HepG2 (cell line): ENCODE data around the gene SPACA4. TPM values are rescaled to one million over a fixed set of nuclear protein-coding genes. Genes with fewer than 3 reads are reported as not detected.

ENCODE experiments used
- AFF4 ChIP-seq: sonication (generic); formaldehyde crosslinking; IDR thresholded peaks from 2 replicates; pipeline ENCODE4 v1.4.0; 2020; ENCODE audit warnings: missing genetic modification reagents
- CHCHD3 ChIP-seq: sonication (generic); formaldehyde crosslinking; IDR thresholded peaks from 2 replicates; pipeline ENCODE4 v1.8.0; 2022; ENCODE audit warnings: mild to moderate bottlenecking, missing genetic modification reagents, moderate library complexity
- FOXP4 ChIP-seq: sonication (generic); formaldehyde crosslinking; IDR thresholded peaks from 2 replicates; pipeline ENCODE4 v1.4.0; 2020; ENCODE audit warnings: missing genetic modification reagents
- GLMP ChIP-seq: sonication (generic); formaldehyde crosslinking; IDR thresholded peaks from 2 replicates; pipeline ENCODE4 v1.9.0; 2021; ENCODE audit warnings: missing genetic modification reagents, mild to moderate bottlenecking, borderline replicate concordance
- HMG20A ChIP-seq: IDR thresholded peaks from 2 replicates; pipeline ENCODE4 v1.6.1; 2016; ENCODE audit warnings: borderline replicate concordance
- IKZF4 ChIP-seq: sonication (generic); formaldehyde crosslinking; IDR thresholded peaks from 2 replicates; pipeline ENCODE4 v1.5.1; 2020; ENCODE audit warnings: borderline replicate concordance, mild to moderate bottlenecking, low read depth, missing genetic modification reagents; ENCODE audit errors: not compliant biosample characterization
- NCOA1 ChIP-seq: sonication (generic); formaldehyde crosslinking; IDR thresholded peaks from 2 replicates; pipeline ENCODE4 v1.9.0; 2021; ENCODE audit warnings: missing genetic modification reagents
- PRDM15 ChIP-seq: sonication (generic); formaldehyde crosslinking; IDR thresholded peaks from 2 replicates; pipeline ENCODE4 v1.4.0; 2020; ENCODE audit warnings: missing genetic modification reagents
- ZFP90 ChIP-seq: sonication (generic); formaldehyde crosslinking; IDR thresholded peaks from 2 replicates; pipeline ENCODE4 v1.8.0; 2022; ENCODE audit warnings: missing genetic modification reagents, mild to moderate bottlenecking, inconsistent platforms, borderline replicate concordance
- ZMAT3 ChIP-seq: sonication (generic); formaldehyde crosslinking; conservative IDR thresholded peaks from 2 replicates; pipeline ENCODE4 v1.7.0; 2021; ENCODE audit warnings: missing genetic modification reagents
- ZNF256 ChIP-seq: sonication (generic); formaldehyde crosslinking; conservative IDR thresholded peaks from 2 replicates; pipeline ENCODE4 v1.4.0; 2020; ENCODE audit warnings: missing genetic modification reagents
- ZNF280B ChIP-seq: sonication (generic); formaldehyde crosslinking; IDR thresholded peaks from 2 replicates; pipeline ENCODE4 v1.5.0; 2020; ENCODE audit warnings: missing genetic modification reagents, mild to moderate bottlenecking, borderline replicate concordance
- ZNF598 ChIP-seq: sonication (generic); formaldehyde crosslinking; IDR thresholded peaks from 2 replicates; pipeline ENCODE4 v1.5.1; 2020; ENCODE audit warnings: mild to moderate bottlenecking, missing genetic modification reagents, borderline replicate concordance
- ZNF639 ChIP-seq: conservative IDR thresholded peaks from 2 replicates; pipeline ENCODE4 v1.6.1; 2018; ENCODE audit warnings: missing genetic modification reagents
- polyA plus RNA-seq, 8 experiments: library from polyadenylated mRNA; depleted of rRNA in 3 of 8; stranded (reverse) in 7 of 8; unstranded in 1 of 8; fragments of >200 nt; fragmentation: Illumina TruSeq in 4 of 8; extraction: Trizol in 4 of 8; gene quantifications; 2 replicates each; pipeline versions ENCODE4 v1.2.1 to v1.2.3, GENCODE V29; 2011 to 2016; ENCODE audit warnings: low read depth in 4 of 8, missing spikeins in 1 of 8, mixed read lengths in 1 of 8; ENCODE audit not compliant: insufficient read depth in 1 of 8
- total RNA-seq, 5 experiments: library from RNA; depleted of rRNA; stranded (reverse); fragments of >200 nt; fragmentation: Illumina TruSeq; extraction: Trizol; gene quantifications; 2 replicates each; pipeline ENCODE4 v1.2.3, GENCODE V29; 2016; ENCODE audit warnings: low read depth in 1 of 5

Gene SPACA4
- total and polyA plus RNA-seq, 2 of the 13 experiments (the other 11 are each of a cell fraction or from before 2014, with no cell fraction given), result not detected

- no peak for TF ChIP-seq PRDM15 (CRISPR knock-in tag)
- no peak for TF ChIP-seq CHCHD3
- no peak for TF ChIP-seq ZNF598
- TF ChIP-seq FOXP4 (CRISPR knock-in tag), result no peak
- TF ChIP-seq GLMP, result no peak
- TF ChIP-seq IKZF4 (CRISPR knock-in tag), result no peak
- TF ChIP-seq ZNF280B (CRISPR knock-in tag), result 0 out of 2 replicates have a peak, but pooled peaks have one; percentile 14
- TF ChIP-seq ZNF256 (CRISPR knock-in tag), result no peak
- peak; percentile 71; the same call in 1 of the 2 replicates for TF ChIP-seq ZFP90 (CRISPR knock-in tag)
- TF ChIP-seq NCOA1 (CRISPR knock-in tag), result no peak
- TF ChIP-seq AFF4 (CRISPR knock-in tag), result no peak
- no peak for TF ChIP-seq HMG20A (CRISPR knock-in tag)
- no peak for TF ChIP-seq ZNF639
- 0 out of 2 replicates have a peak, but pooled peaks have one; percentile 44 for TF ChIP-seq ZMAT3
Observed at GRCh38 chr19:48627201-48627864, 20.8 kb downstream of the SPACA4 start (continued).
